ENCODE results near the gene SIGLEC10. TPM values are rescaled to one million over a fixed set of nuclear protein-coding genes. Genes with fewer than 3 reads are reported as not detected.
A peak's percentile ranks its signal among the peaks of the same experiment; 100 is the strongest.
"Not testable (repeated sequence)": the region's sequence is repeated elsewhere in the genome, so short reads cannot be mapped to it uniquely, and the experiment has no call there.

SIGLEC10 gene
- total and polyA plus RNA-seq, 2 of the 4 experiments (the other 2 are of a cell fraction), result not detected

DNA sequence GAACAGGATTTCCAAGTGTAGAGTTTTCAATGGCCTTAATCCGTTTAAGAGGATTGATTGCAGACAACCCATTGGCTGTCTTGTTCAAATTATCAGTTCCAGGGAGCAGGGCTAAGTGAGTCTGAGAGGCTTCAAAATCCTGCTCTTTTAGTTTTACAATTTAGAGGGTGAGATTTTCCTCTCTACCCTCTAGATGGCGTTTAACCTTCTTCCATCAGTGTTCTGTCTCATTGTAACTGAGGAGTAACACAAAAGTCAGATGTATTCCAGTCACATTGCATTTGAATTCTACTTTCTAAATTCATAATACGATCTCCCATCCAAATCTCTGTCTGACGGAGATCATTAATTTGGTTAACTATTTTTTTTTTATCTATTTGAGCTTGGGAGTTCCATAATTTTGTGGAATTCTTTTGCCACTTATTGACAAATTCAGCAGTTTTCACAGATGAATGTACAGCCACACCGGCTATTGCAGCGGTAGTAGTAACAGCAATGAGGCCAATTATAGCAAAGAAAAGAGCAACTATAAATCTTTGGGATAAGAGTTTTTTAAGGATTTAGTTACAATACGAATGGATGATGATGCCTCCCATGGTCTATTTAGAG, 19.2 kb downstream of the SIGLEC10 start:
- no peaks in the 10 kb centered on the region for H4K20me1 ChIP-seq (ENCODE audit: insufficient read depth, low read length)
- H3K36me3 ChIP-seq (ENCODE audit: control insufficient read depth, insufficient read depth, low read length), result no peaks in the 10 kb centered on the region
- in situ Hi-C loops (cut with MboI; ENCODE audit: low sequenced_read_pairs) (no loop called here), dilution Hi-C loops (cut with HindIII; ENCODE audit: low sequenced_read_pairs, unreplicated experiment) (no loop called here), intact Hi-C loops (cut with micrococcal nuclease) (no loop called here)
- H3K27me3 ChIP-seq (ENCODE audit: control insufficient read depth, insufficient read depth, low read length), result no peaks in the 10 kb centered on the region
- H3K4ac ChIP-seq (ENCODE audit: low read depth, low read length), result no peak overlapping the region
- H3K9me3 ChIP-seq (ENCODE audit: control insufficient read depth, insufficient read depth, low read length), result peaks cover 3% of the 10 kb centered on the region
- WGBS, 2 experiments (ENCODE audit: extremely low coverage in 2 of 2, insufficient read length in 1 of 2), result no CpG with 5 or more reads among the region's 7 CpGs
- H2BK20ac ChIP-seq (ENCODE audit: low read depth, low read length), result no peak overlapping the region
- no peak for ATAC-seq (ENCODE audit: low read depth)
- no peak overlapping the region for H2BK15ac ChIP-seq (ENCODE audit: low read depth, low read length)
- H3K14ac ChIP-seq (replicated peaks; ENCODE audit: low read depth, low read length), result no peak overlapping the region
- H2AFZ ChIP-seq (replicated peaks; ENCODE audit: low read length, poor library complexity), result no peak overlapping the region
- H4K91ac ChIP-seq (ENCODE audit: insufficient read depth, low read depth, low read length), result no peak overlapping the region
- ChIA-PET POLR2A (ENCODE audit: unreplicated experiment) (no interaction called here), CTCF (interaction anchor here (0.7 to 1.9 kb wide), 4 partner anchors 24 to 263 kb away, joined by 4 to 5 read pairs (median 4); no protein-coding TSS in a partner anchor)
- H3K27ac ChIP-seq (ENCODE audit: insufficient read depth, low read length), result no peak overlapping the region
- no peak overlapping the region for H2BK120ac ChIP-seq (ENCODE audit: low read depth, low read length)
- no peak for TF ChIP-seq FOS (IDR thresholded peaks at IDR 0.05; ENCODE audit: low read depth, low read length)
- peak; percentile 53 for TF ChIP-seq CTCF (conservative IDR thresholded peaks at IDR 0.05; ENCODE audit: low read depth, low read length)
- no peak for TF ChIP-seq CHD1 (IDR thresholded peaks at IDR 0.05; ENCODE audit: low read depth, low read length)
- no peak for TF ChIP-seq MAZ (IDR thresholded peaks at IDR 0.05; ENCODE audit: borderline replicate concordance, low read depth, low read length)
- no peak overlapping the region for H2AK9ac ChIP-seq (replicated peaks; ENCODE audit: low read depth, low read length, poor library complexity)
- H3K9ac ChIP-seq (ENCODE audit: low read depth, low read length), result no peak overlapping the region
- no peaks in the 10 kb centered on the region for H3K4me1 ChIP-seq (ENCODE audit: control insufficient read depth, insufficient read depth, low read length)
- no peak overlapping the region for H4K8ac ChIP-seq (ENCODE audit: low read depth in 2 of 2, low read length in 2 of 2)
- no peak overlapping the region for H3K23ac ChIP-seq (ENCODE audit: low read depth, low read length)
- H3K9me1 ChIP-seq (ENCODE audit: insufficient read depth, low read length), result no peaks in the 10 kb centered on the region; the same call in 1 of the 2 replicates
- DNase-seq, result peak; percentile 18
- BruUV-seq (replicated peaks), result no TSS peak
- no peak overlapping the region for H3K56ac ChIP-seq (ENCODE audit: extremely low read depth, insufficient read depth, low read length)
- H3K4me2 ChIP-seq (ENCODE audit: low read depth, low read length), result no peak overlapping the region
- H3K4me3 ChIP-seq (ENCODE audit: insufficient read depth, low read depth, low read length), result no peak overlapping the region
- no peak overlapping the region for H4K5ac ChIP-seq (ENCODE audit: low read depth, low read length)
- H3K79me1 ChIP-seq (ENCODE audit: low read depth in 1 of 2, low read length in 2 of 2), result 0 out of 4 replicates have a peak, but pooled peaks cover 0 to 6% of the 10 kb centered on the region in 2 experiments
- H3K18ac ChIP-seq (ENCODE audit: low read depth, low read length), result no peak overlapping the region
- no peak overlapping the region for H2AK5ac ChIP-seq (ENCODE audit: low read depth, low read length)
- no peak overlapping the region for H2BK5ac ChIP-seq (ENCODE audit: low read depth, low read length, poor library complexity, severe bottlenecking)

GRCh38 chr19:51397453-51397852, 20.0 kb downstream of the SIGLEC10 start:
- H3K4me2 ChIP-seq (ENCODE audit: low read depth, low read length); H2AK5ac ChIP-seq (ENCODE audit: low read depth, low read length); dilution Hi-C loops (cut with HindIII; ENCODE audit: low sequenced_read_pairs, unreplicated experiment); DNase-seq; H3K27ac ChIP-seq (ENCODE audit: insufficient read depth, low read length); ATAC-seq (ENCODE audit: low read depth); H3K4ac ChIP-seq (ENCODE audit: low read depth, low read length); H4K20me1 ChIP-seq (ENCODE audit: insufficient read depth, low read length); H2AK9ac ChIP-seq (replicated peaks; ENCODE audit: low read depth, low read length, poor library complexity); BruUV-seq (replicated peaks); H2BK20ac ChIP-seq (ENCODE audit: low read depth, low read length); H3K9me1 ChIP-seq (ENCODE audit: insufficient read depth, low read length); POLR2A ChIA-PET (ENCODE audit: unreplicated experiment); in situ Hi-C loops (cut with MboI; ENCODE audit: low sequenced_read_pairs); H3K36me3 ChIP-seq (ENCODE audit: control insufficient read depth, insufficient read depth, low read length); H3K4me1 ChIP-seq (ENCODE audit: control insufficient read depth, insufficient read depth, low read length); H2BK5ac ChIP-seq (ENCODE audit: low read depth, low read length, poor library complexity, severe bottlenecking); H3K56ac ChIP-seq (ENCODE audit: extremely low read depth, insufficient read depth, low read length); H3K9ac ChIP-seq (ENCODE audit: low read depth, low read length); H3K4me3 ChIP-seq (ENCODE audit: insufficient read depth, low read depth, low read length); H3K79me1 ChIP-seq (ENCODE audit: low read depth in 1 of 2, low read length in 2 of 2); H3K27me3 ChIP-seq (ENCODE audit: control insufficient read depth, insufficient read depth, low read length); H3K23ac ChIP-seq (ENCODE audit: low read depth, low read length); H2BK15ac ChIP-seq (ENCODE audit: low read depth, low read length); H3K18ac ChIP-seq (ENCODE audit: low read depth, low read length); H4K5ac ChIP-seq (ENCODE audit: low read depth, low read length); H2AFZ ChIP-seq (replicated peaks; ENCODE audit: low read length, poor library complexity); H4K8ac ChIP-seq (ENCODE audit: low read depth in 2 of 2, low read length in 2 of 2); H4K91ac ChIP-seq (ENCODE audit: insufficient read depth, low read depth, low read length); H2BK120ac ChIP-seq (ENCODE audit: low read depth, low read length); H3K14ac ChIP-seq (replicated peaks; ENCODE audit: low read depth, low read length); intact Hi-C loops (cut with micrococcal nuclease); H3K9me3 ChIP-seq (ENCODE audit: control insufficient read depth, insufficient read depth, low read length): not testable (repeated sequence)
- WGBS, 2 experiments (ENCODE audit: extremely low coverage in 2 of 2, insufficient read length in 1 of 2), result 59% methylated on average over 7 of the region's 9 CpGs; no CpG with 5 or more reads in 1 of the 2 experiments
- CTCF ChIA-PET, result interaction anchor here (0.7 to 1.9 kb wide), 5 partner anchors 21 to 264 kb away, joined by 3 to 5 read pairs (median 4); partner anchors contain the start of gene SIGLEC10

Data from IMR-90 (cell line).